Measurements from ENCODE around the gene CLEC16A. TPM values are rescaled to one million over a fixed set of nuclear protein-coding genes. Genes with fewer than 3 reads are reported as not detected.

Gene CLEC16A
- total and polyA plus RNA-seq, 7 experiments from 2014 or later: 14.7 to 38.2 (median 31.8) TPM

- H3K36me3 ChIP-seq (ENCODE audit: control insufficient read depth in 2 of 3, insufficient read depth in 3 of 3, low read length in 3 of 3): peaks cover 5 to 33% (median 6%) of the 10 kb centered on the region in 3 experiments
- peak overlapping the region in 3 of 10 donors; percentile 1 to 30 (median 2) for H3K4me3 Mint-ChIP-seq
- peak overlapping the region in 8 of 9 donors; percentile 0 to 65 (median 51) for H3K27ac Mint-ChIP-seq
- H3K36me3 Mint-ChIP-seq: peaks cover 0 to 26% (median 10%) of the 10 kb centered on the region in 5 donors
- H3K27me3 Mint-ChIP-seq: no peaks in the 10 kb centered on the region
- DNase-seq: no peak
- no peaks in the 10 kb centered on the region for H3K27me3 ChIP-seq (ENCODE audit: control insufficient read depth in 2 of 2, insufficient read depth in 2 of 2, low read length in 2 of 2)
- H3K4me3 ChIP-seq (ENCODE audit: low read length): no peak overlapping the region
- peaks cover 15 to 47% (median 39%) of the 10 kb centered on the region in 7 donors for H3K4me1 Mint-ChIP-seq
- intact Hi-C loops (cut with micrococcal nuclease): no loop called here
- peak; percentile 43 for ATAC-seq
- CTCF ChIA-PET: interaction anchor here (1.1 kb wide), 1 partner anchor 9 kb away, joined by 3 read pairs; no protein-coding TSS in a partner anchor
- H3K4me1 ChIP-seq (ENCODE audit: control insufficient read depth in 2 of 2, insufficient read depth in 2 of 2, low read length in 2 of 2): peaks cover 14 to 15% of the 10 kb centered on the region in 2 donors
- no peaks in the 10 kb centered on the region for H3K9me3 Mint-ChIP-seq
- POLR2A ChIA-PET: interaction anchor here (0.6 kb wide), 1 partner anchor 375 kb away, joined by 3 read pairs; no protein-coding TSS in a partner anchor
- no peaks in the 10 kb centered on the region for H3K9me3 ChIP-seq (ENCODE audit: control insufficient read depth in 2 of 3, low read length in 3 of 3)
- H3K27ac ChIP-seq (ENCODE audit: low read depth, low read length): no peak overlapping the region
Observed at GRCh38 chr16:10957771-10958482, 13.6 kb downstream of the CLEC16A start.

- ChIA-PET POLR2A (interaction anchor here (0.7 to 1.3 kb wide), 3 partner anchors 11 to 306 kb away, joined by 3 read pairs; partner anchors contain the start of gene SOCS1), CTCF (interaction anchor here (1.7 kb wide), 1 partner anchor 10 kb away, joined by 5 read pairs; no protein-coding TSS in a partner anchor)
- H3K9me3 Mint-ChIP-seq: no peaks in the 10 kb centered on the region
- H3K27ac Mint-ChIP-seq: peak overlapping the region in 1 of 9 donors; percentile 58
- H3K4me3 ChIP-seq (ENCODE audit: low read length): no peak overlapping the region
- DNase-seq (no peak), ATAC-seq (no peak)
- H3K27ac ChIP-seq (ENCODE audit: low read depth, low read length): no peak overlapping the region
- peaks cover 0 to 32% (median 10%) of the 10 kb centered on the region in 5 donors for H3K36me3 Mint-ChIP-seq
- H3K4me1 Mint-ChIP-seq: peaks cover 18 to 49% (median 40%) of the 10 kb centered on the region in 7 donors
- no peaks in the 10 kb centered on the region for H3K9me3 ChIP-seq (ENCODE audit: control insufficient read depth in 2 of 3, low read length in 3 of 3)
- H3K4me1 ChIP-seq (ENCODE audit: control insufficient read depth in 2 of 2, insufficient read depth in 2 of 2, low read length in 2 of 2): peaks cover 9 to 10% of the 10 kb centered on the region in 2 donors
- no peaks in the 10 kb centered on the region for H3K27me3 ChIP-seq (ENCODE audit: control insufficient read depth in 2 of 2, insufficient read depth in 2 of 2, low read length in 2 of 2)
- intact Hi-C loops (cut with micrococcal nuclease): no loop called here
- H3K27me3 Mint-ChIP-seq: no peaks in the 10 kb centered on the region
- H3K4me3 Mint-ChIP-seq: no peak overlapping the region
- peaks cover 6 to 40% (median 10%) of the 10 kb centered on the region in 3 experiments for H3K36me3 ChIP-seq (ENCODE audit: control insufficient read depth in 2 of 3, insufficient read depth in 3 of 3, low read length in 3 of 3)
Observed at GRCh38 chr16:10959161-10959560, 14.8 kb downstream of the CLEC16A start.

- H3K27ac Mint-ChIP-seq: peak overlapping the region in 4 of 9 donors; percentile 28 to 47 (median 41)
- no peaks in the 10 kb centered on the region for H3K27me3 ChIP-seq (ENCODE audit: control insufficient read depth in 2 of 2, insufficient read depth in 2 of 2, low read length in 2 of 2)
- no peaks in the 10 kb centered on the region for H3K9me3 Mint-ChIP-seq
- POLR2A ChIA-PET: interaction anchor here (0.7 to 1.4 kb wide), 2 partner anchors 13 to 16 kb away, joined by 3 to 5 read pairs; partner anchors contain the start of gene CLEC16A
- H3K4me3 ChIP-seq (ENCODE audit: low read length): no peak overlapping the region
- intact Hi-C loops (cut with micrococcal nuclease): loop anchor here (5.0 kb wide), 3 partner anchors 571 to 851 kb away; no protein-coding TSS in a partner anchor
- H3K36me3 Mint-ChIP-seq: peaks cover 0 to 37% (median 11%) of the 10 kb centered on the region in 5 donors
- H3K27ac ChIP-seq (ENCODE audit: low read depth, low read length): no peak overlapping the region
- H3K36me3 ChIP-seq (ENCODE audit: control insufficient read depth in 2 of 3, insufficient read depth in 3 of 3, low read length in 3 of 3): peaks cover 6 to 47% (median 10%) of the 10 kb centered on the region in 3 experiments
- DNase-seq (no peak), ATAC-seq (no peak)
- CTCF ChIA-PET: interaction anchor here (0.8 kb wide), 1 partner anchor 224 kb away, joined by 4 read pairs; no protein-coding TSS in a partner anchor
- peaks cover 11 to 21% of the 10 kb centered on the region in 2 donors for H3K4me1 ChIP-seq (ENCODE audit: control insufficient read depth in 2 of 2, insufficient read depth in 2 of 2, low read length in 2 of 2)
- peaks cover 22 to 57% (median 39%) of the 10 kb centered on the region in 7 donors for H3K4me1 Mint-ChIP-seq
- no peaks in the 10 kb centered on the region for H3K9me3 ChIP-seq (ENCODE audit: control insufficient read depth in 2 of 3, low read length in 3 of 3)
- H3K27me3 Mint-ChIP-seq: no peaks in the 10 kb centered on the region
- no peak overlapping the region for H3K4me3 Mint-ChIP-seq
Observed at GRCh38 chr16:10961231-10961630, 16.9 kb downstream of the CLEC16A start.

- Histone ChIP-seq H3K4me3 (ENCODE audit: low read length) (peak overlapping the region; percentile 3), H3K36me3 (ENCODE audit: control insufficient read depth in 2 of 3, insufficient read depth in 3 of 3, low read length in 3 of 3) (peaks cover 5 to 39% (median 6%) of the 10 kb centered on the region in 3 experiments), H3K27me3 (ENCODE audit: control insufficient read depth in 2 of 2, insufficient read depth in 2 of 2, low read length in 2 of 2) (no peaks in the 10 kb centered on the region), H3K27ac (ENCODE audit: low read depth, low read length) (no peak overlapping the region), H3K4me1 (ENCODE audit: control insufficient read depth in 2 of 2, insufficient read depth in 2 of 2, low read length in 2 of 2) (peaks cover 11 to 18% of the 10 kb centered on the region in 2 donors), H3K9me3 (ENCODE audit: control insufficient read depth in 2 of 3, low read length in 3 of 3) (no peaks in the 10 kb centered on the region)
- H3K27ac Mint-ChIP-seq: peak overlapping the region in 6 of 9 donors; percentile 47 to 91 (median 72)
- H3K4me1 Mint-ChIP-seq: peaks cover 15 to 62% (median 28%) of the 10 kb centered on the region in 7 donors
- DNase-seq (peak; percentile 55 to 84 (median 69)), ATAC-seq (peak; percentile 81)
- peak overlapping the region in 6 of 10 donors; percentile 4 to 83 (median 52) for H3K4me3 Mint-ChIP-seq
- intact Hi-C loops (cut with micrococcal nuclease): loop anchor here (1.0 to 5.0 kb wide), 15 partner anchors 20 to 1105 kb away; partner anchors contain the start of genes CLEC16A (in 1 of the 2) and SOCS1 (in 1 of the 2)
- no peaks in the 10 kb centered on the region for H3K27me3 Mint-ChIP-seq
- peaks cover 0 to 41% (median 8%) of the 10 kb centered on the region in 5 donors for H3K36me3 Mint-ChIP-seq
- ChIA-PET POLR2A (interaction anchor here (2.0 kb wide), 1 partner anchor 292 kb away, joined by 7 read pairs; the partner anchor contains the start of gene SOCS1), CTCF (interaction anchor here (0.5 to 4.0 kb wide), 25 partner anchors 8 to 1280 kb away, joined by 3 to 18 read pairs (median 4); partner anchors contain the start of gene SOCS1)
- H3K9me3 Mint-ChIP-seq: no peaks in the 10 kb centered on the region
Observed at GRCh38 chr16:10964039-10964890, 19.9 kb downstream of the CLEC16A start.

GRCh38 chr16:10964891-10965326, 20.5 kb downstream of the CLEC16A start:
- Histone ChIP-seq H3K27me3 (ENCODE audit: control insufficient read depth in 2 of 2, insufficient read depth in 2 of 2, low read length in 2 of 2) (no peaks in the 10 kb centered on the region), H3K4me3 (ENCODE audit: low read length) (no peak overlapping the region), H3K27ac (ENCODE audit: low read depth, low read length) (no peak overlapping the region), H3K36me3 (ENCODE audit: control insufficient read depth in 2 of 3, insufficient read depth in 3 of 3, low read length in 3 of 3) (peaks cover 5 to 44% (median 6%) of the 10 kb centered on the region in 3 experiments), H3K4me1 (ENCODE audit: control insufficient read depth in 2 of 2, insufficient read depth in 2 of 2, low read length in 2 of 2) (peaks cover 11 to 18% of the 10 kb centered on the region in 2 donors), H3K9me3 (ENCODE audit: control insufficient read depth in 2 of 3, low read length in 3 of 3) (no peaks in the 10 kb centered on the region)
- DNase-seq: peak in 7 of 9 donors; percentile 21 to 68 (median 45)
- intact Hi-C loops (cut with micrococcal nuclease): loop anchor here (1.0 to 5.0 kb wide), 15 partner anchors 21 to 1104 kb away; partner anchors contain the start of genes CLEC16A (in 1 of the 2) and SOCS1 (in 1 of the 2)
- Mint-ChIP-seq H3K27ac (peak overlapping the region in 6 of 9 donors; percentile 51 to 91 (median 78)), H3K36me3 (peaks cover 0 to 41% (median 8%) of the 10 kb centered on the region in 5 donors), H3K9me3 (no peaks in the 10 kb centered on the region), H3K4me1 (peaks cover 15 to 62% (median 28%) of the 10 kb centered on the region in 7 donors), H3K4me3 (peak overlapping the region in 7 of 10 donors; percentile 4 to 83 (median 51)), H3K27me3 (no peaks in the 10 kb centered on the region)
- peak; percentile 85 for ATAC-seq
- ChIA-PET CTCF (interaction anchor here (0.7 to 4.0 kb wide), 15 partner anchors 9 to 1131 kb away, joined by 3 to 18 read pairs (median 5); partner anchors contain the start of gene SOCS1), POLR2A (interaction anchor here (0.9 to 2.0 kb wide), 2 partner anchors 20 to 291 kb away, joined by 3 to 7 read pairs; partner anchors contain the start of genes CLEC16A and SOCS1)
